ENCODE data around the gene RAD51B.

RAD51B gene

GRCh38 chr14:68124979-68125731 is 305.6 kb downstream of the RAD51B start:
- H3K36me3 Mint-ChIP-seq (ENCODE audit: low read depth) = no peaks in the 10 kb centered on the region
- H3K4me1 Mint-ChIP-seq = peaks cover 32% of the 10 kb centered on the region
- H3K27ac Mint-ChIP-seq = peak overlapping the region; percentile 93 to 97 (median 97)
- H3K9me3 Mint-ChIP-seq = peaks cover 8% of the 10 kb centered on the region
- TF ChIP-seq CTCF (IDR thresholded peaks at IDR 0.05; ENCODE audit: unreplicated experiment in 3 of 3) = no peak
- H3K27me3 Mint-ChIP-seq (ENCODE audit: low read depth) = no peaks in the 10 kb centered on the region
- H3K4me3 Mint-ChIP-seq = peak overlapping the region in 1 of 3 experiments; percentile 6

- no peaks in the 10 kb centered on the region for H3K36me3 Mint-ChIP-seq (ENCODE audit: low read depth)
- H3K4me1 Mint-ChIP-seq = peaks cover 44% of the 10 kb centered on the region
- no peak for TF ChIP-seq CTCF (IDR thresholded peaks at IDR 0.05; ENCODE audit: unreplicated experiment in 3 of 3)
- H3K9me3 Mint-ChIP-seq = no peaks in the 10 kb centered on the region
- H3K4me3 Mint-ChIP-seq = no peak overlapping the region
- H3K27me3 Mint-ChIP-seq (ENCODE audit: low read depth) = no peaks in the 10 kb centered on the region
- H3K27ac Mint-ChIP-seq = peak overlapping the region; percentile 93 to 97 (median 97)
These were observed 307.6 kb downstream of the RAD51B start for GRCh38 chr14:68127166-68127565.

- no peak overlapping the region for H3K4me3 Mint-ChIP-seq
- peaks cover 37% of the 10 kb centered on the region for H3K4me1 Mint-ChIP-seq
- no peaks in the 10 kb centered on the region for H3K27me3 Mint-ChIP-seq (ENCODE audit: low read depth)
- TF ChIP-seq CTCF (IDR thresholded peaks at IDR 0.05; ENCODE audit: unreplicated experiment in 3 of 3) = no peak
- peak overlapping the region; percentile 73 to 86 (median 78) for H3K27ac Mint-ChIP-seq
- H3K36me3 Mint-ChIP-seq (ENCODE audit: low read depth) = no peaks in the 10 kb centered on the region
- peaks cover 3% of the 10 kb centered on the region for H3K9me3 Mint-ChIP-seq
These were observed 312.3 kb downstream of the RAD51B start for GRCh38 chr14:68131907-68132306.

- Mint-ChIP-seq H3K9me3 (peaks cover 3% of the 10 kb centered on the region), H3K27ac (peak overlapping the region; percentile 73 to 86 (median 78)), H3K4me3 (no peak overlapping the region), H3K4me1 (peaks cover 34% of the 10 kb centered on the region), H3K36me3 (ENCODE audit: low read depth) (no peaks in the 10 kb centered on the region), H3K27me3 (ENCODE audit: low read depth) (no peaks in the 10 kb centered on the region)
- TF ChIP-seq CTCF (IDR thresholded peaks at IDR 0.05; ENCODE audit: unreplicated experiment in 3 of 3) = no peak
These were observed 313.1 kb downstream of the RAD51B start for GRCh38 chr14:68132563-68133121.

GRCh38 chr14:68133856-68134255 is 314.3 kb downstream of the RAD51B start:
- Mint-ChIP-seq H3K27ac (peak overlapping the region in 1 of 3 experiments; percentile 71), H3K4me1 (peaks cover 43% of the 10 kb centered on the region), H3K9me3 (peaks cover 3% of the 10 kb centered on the region), H3K27me3 (ENCODE audit: low read depth) (no peaks in the 10 kb centered on the region), H3K4me3 (no peak overlapping the region), H3K36me3 (ENCODE audit: low read depth) (no peaks in the 10 kb centered on the region)
- TF ChIP-seq CTCF (IDR thresholded peaks at IDR 0.05; ENCODE audit: unreplicated experiment in 3 of 3) = no peak

Data from nephron (organoid).